A549 (cell line): ENCODE data around the gene AUTS2. TPM values are rescaled to one million over a fixed set of nuclear protein-coding genes. Genes with fewer than 3 reads are reported as not detected.

Source experiments
- ATAC-seq, 2 experiments: fragments of 200-7000 bp in 1 of 2; fragments of >200 bp in 1 of 2; cut with Nextera tagmentation in 1 of 2; cut with Tn5 transposase in 1 of 2; 3 replicates each; pipeline versions ENCODE4 v1.8.0 to v1.9.1; 2018 to 2020; ENCODE audit warnings: mild to moderate bottlenecking in 1 of 2, moderate library complexity in 1 of 2
- CTCF ChIA-PET: fragments of 300-600 bp; sonication (Branson Sonifier 250); formaldehyde crosslinking; extraction: SDS; loops from one replicate; lab custom pipeline; 2021; ENCODE audit warnings: antibody characterized with exemption, inconsistent platforms; lab: Yijun Ruan, JAX
- POLR2A ChIA-PET: fragments of 350-600 bp; formaldehyde crosslinking; extraction: SDS; loops from one replicate; lab custom pipeline; 2021; ENCODE audit warnings: antibody characterized with exemption, inconsistent platforms; lab: Yijun Ruan, JAX
- DNase-seq, 2 experiments: peaks; one replicate each; pipeline versions ENCODE4 v3.0.0 to v3.0.0-alpha.2; 2011 to 2016; ENCODE audit warnings: low read depth in 1 of 2, low spot score in 1 of 2
- FAIRE-seq: peaks from 2 replicates; lab custom pipeline; 2011; peaks lifted over from hg19 to GRCh38; lab: Jason Lieb, UNC
- H3K27ac ChIP-seq, 2 experiments: fragments of >200 bp; sonication (Bioruptor Twin); formaldehyde crosslinking; 3 replicates each; pipeline ENCODE4 v1.5.1; 2016 to 2017
- H3K4me1 ChIP-seq: fragments of >200 bp; sonication (Bioruptor Twin); formaldehyde crosslinking; 3 replicates; pipeline ENCODE4 v1.6.1; 2016
- H3K4me2 ChIP-seq: fragments of >200 bp; sonication (Bioruptor Twin); formaldehyde crosslinking; 3 replicates; pipeline ENCODE4 v1.6.1; 2016
- H3K4me3 ChIP-seq: fragments of >200 bp; sonication (Bioruptor Twin); formaldehyde crosslinking; 3 replicates; pipeline ENCODE4 v1.5.1; 2016
- H3K9me3 ChIP-seq: fragments of >200 bp; sonication (Bioruptor Twin); formaldehyde crosslinking; 3 replicates; pipeline ENCODE4 v1.6.1; 2016
- CEBPB ChIP-seq, 2 experiments: fragments of >200 bp in 1 of 2; sonication (Bioruptor Twin) in 1 of 2; formaldehyde crosslinking in 1 of 2; IDR thresholded peaks; 2 replicates each; pipeline ENCODE4 v1.6.1; 2012 to 2016
- EHMT2 ChIP-seq: fragments of 200-600 bp; sonication (generic); IDR thresholded peaks from 2 replicates; pipeline ENCODE4 v1.6.1; 2016; ENCODE audit warnings: antibody characterized with exemption, low read depth, mild to moderate bottlenecking, moderate library complexity
- EP300 ChIP-seq, 2 experiments: fragments of >200 bp; sonication (Bioruptor Twin); formaldehyde crosslinking; IDR thresholded peaks; 2 replicates in 1 of 2; 3 replicates in 1 of 2; pipeline ENCODE4 v1.6.1; 2016 to 2017
- FOSB ChIP-seq: fragments of 250-450 bp; sonication (Bioruptor Pico); IDR thresholded peaks from 2 replicates; pipeline ENCODE4 v1.5.0; 2020; ENCODE audit warnings: mild to moderate bottlenecking, moderate library complexity
- FOSL2 ChIP-seq, 2 experiments: fragments of 450-650 bp in 1 of 2; fragments of >200 bp in 1 of 2; sonication (Bioruptor Twin) in 1 of 2; formaldehyde crosslinking; IDR thresholded peaks; 2 replicates each; pipeline versions ENCODE4 v1.5.0 to v1.6.1; 2016 to 2020; ENCODE audit warnings: mild to moderate bottlenecking in 1 of 2, moderate library complexity in 1 of 2
- HOXA7 ChIP-seq: fragments of 250-450 bp; sonication (Bioruptor Pico); IDR thresholded peaks from 2 replicates; pipeline ENCODE4 v1.5.0; 2020; ENCODE audit warnings: mild to moderate bottlenecking, moderate library complexity
- KDM1A ChIP-seq: fragments of 200-600 bp; sonication (generic); IDR thresholded peaks from 2 replicates; pipeline ENCODE4 v1.6.1; 2016; ENCODE audit warnings: low read depth, mild to moderate bottlenecking
- MAZ ChIP-seq: fragments of 150-350 bp; IDR thresholded peaks from 2 replicates; pipeline ENCODE4 v1.6.1; 2014; ENCODE audit warnings: antibody characterized with exemption, low read depth, low read length, borderline replicate concordance
- MYC ChIP-seq: IDR thresholded peaks from 2 replicates; pipeline ENCODE4 v1.6.1; 2012; ENCODE audit warnings: mild to moderate bottlenecking, inconsistent platforms, low read length, improper control_type of control experiment, borderline replicate concordance
- POLR2AphosphoS2 ChIP-seq: conservative IDR thresholded peaks from 2 replicates; pipeline ENCODE4 v1.6.1; 2012; ENCODE audit warnings: low read length, improper control_type of control experiment, inconsistent platforms
- RARB ChIP-seq: fragments of 250-450 bp; sonication (Bioruptor Pico); IDR thresholded peaks from 2 replicates; pipeline ENCODE4 v1.8.0; 2021; ENCODE audit warnings: mild to moderate bottlenecking, moderate library complexity
- RNF2 ChIP-seq: fragments of 200-600 bp; sonication (generic); IDR thresholded peaks from 2 replicates; pipeline ENCODE4 v1.6.1; 2016; ENCODE audit warnings: low read depth, mild to moderate bottlenecking, antibody characterized with exemption, moderate library complexity, borderline replicate concordance
- SMC3 ChIP-seq: fragments of >200 bp; sonication (Bioruptor Twin); formaldehyde crosslinking; IDR thresholded peaks from 3 replicates; pipeline ENCODE4 v1.6.1; 2018; ENCODE audit warnings: inconsistent platforms
- SREBF2 ChIP-seq: fragments of 450-650 bp; IDR thresholded peaks from 2 replicates; pipeline ENCODE4 v1.6.1; 2014; ENCODE audit warnings: mild to moderate bottlenecking, moderate library complexity
- TP53 ChIP-seq: fragments of 250-450 bp; sonication (Bioruptor Pico); IDR thresholded peaks from 2 replicates; pipeline ENCODE4 v1.5.0; 2021; ENCODE audit warnings: mild to moderate bottlenecking, moderate library complexity
- WGBS: methylation state at CpG from one replicate; pipeline ENCODE4 v1.1.6; 2017; ENCODE audit errors: missing lambda C conversion rate; 5-methylcytosine and 5-hydroxymethylcytosine counted together
- polyA plus RNA-seq, 4 experiments: library from polyadenylated mRNA; depleted of rRNA in 3 of 4; stranded (reverse); fragments of >200 nt; fragmentation: RNase III in 1 of 4; extraction: RNeasy Plus Mini Kit Qiagen cat#74134 plus additional on column Dnase treatment in 1 of 4; gene quantifications; 2 replicates in 3 of 4; 3 replicates in 1 of 4; pipeline ENCODE4 v1.2.3, GENCODE V29; 2011 to 2017
- TF ChIP-seq, protein P1 (sequence below): fragments of >200 bp; sonication (Bioruptor Twin); formaldehyde crosslinking; IDR thresholded peaks from 2 replicates; pipeline ENCODE4 v1.6.1; 2016
- TF ChIP-seq, protein P2 (sequence below): fragments of 450-650 bp; IDR thresholded peaks from 2 replicates; pipeline ENCODE4 v1.6.1; 2014; ENCODE audit warnings: antibody characterized with exemption
- TF ChIP-seq, protein P3 (sequence below): fragments of 250-450 bp; sonication (Bioruptor Pico); IDR thresholded peaks from 2 replicates; pipeline ENCODE4 v1.5.0; 2021; ENCODE audit warnings: mild to moderate bottlenecking, moderate library complexity, borderline replicate concordance
- TF ChIP-seq, protein P4 (sequence below): IDR thresholded peaks from 2 replicates; pipeline ENCODE4 v1.6.1; 2012

The AUTS2 gene
- polyA plus RNA-seq, 2 of the 4 experiments (the other 2 are of a cell fraction), result 1.6 to 3.6 TPM

DNA sequence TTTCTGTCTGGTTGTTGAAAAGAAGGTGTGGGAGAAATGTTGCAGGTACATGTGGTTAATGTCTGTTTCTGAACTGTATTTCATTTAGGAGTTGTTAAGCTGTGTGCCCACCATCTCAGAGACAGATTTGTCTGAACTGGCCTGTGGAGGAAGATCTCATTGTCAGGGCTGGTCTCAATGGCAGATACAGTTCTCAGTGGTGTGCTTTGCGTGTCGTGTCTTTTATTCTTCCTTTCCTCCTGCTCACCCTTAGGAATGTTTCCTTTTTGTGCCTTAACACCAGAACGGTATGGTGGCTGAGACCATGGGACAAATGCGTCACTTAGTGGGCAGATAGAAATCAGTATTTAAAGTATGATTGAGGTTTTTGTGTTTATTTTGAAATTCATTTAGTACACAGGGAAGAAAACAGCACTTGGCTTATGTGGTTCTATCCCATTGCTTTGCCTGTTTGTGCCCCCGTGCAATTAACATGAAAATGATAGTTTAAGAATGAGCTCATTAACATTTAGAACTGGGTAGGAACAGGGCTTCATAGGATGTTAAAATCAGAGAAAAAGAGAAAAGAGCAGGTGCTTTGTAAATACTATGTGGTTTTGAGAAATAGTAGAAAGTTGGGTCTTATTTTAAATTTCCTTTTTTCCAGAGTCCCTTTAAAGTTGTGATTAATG, 112.6 kb downstream of the AUTS2 start (continued):
- TF ChIP-seq, protein P1, sequence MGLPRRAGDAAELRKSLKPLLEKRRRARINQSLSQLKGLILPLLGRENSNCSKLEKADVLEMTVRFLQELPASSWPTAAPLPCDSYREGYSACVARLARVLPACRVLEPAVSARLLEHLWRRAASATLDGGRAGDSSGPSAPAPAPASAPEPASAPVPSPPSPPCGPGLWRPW, result no peak
- TF ChIP-seq KDM1A, result no peak

DNA sequence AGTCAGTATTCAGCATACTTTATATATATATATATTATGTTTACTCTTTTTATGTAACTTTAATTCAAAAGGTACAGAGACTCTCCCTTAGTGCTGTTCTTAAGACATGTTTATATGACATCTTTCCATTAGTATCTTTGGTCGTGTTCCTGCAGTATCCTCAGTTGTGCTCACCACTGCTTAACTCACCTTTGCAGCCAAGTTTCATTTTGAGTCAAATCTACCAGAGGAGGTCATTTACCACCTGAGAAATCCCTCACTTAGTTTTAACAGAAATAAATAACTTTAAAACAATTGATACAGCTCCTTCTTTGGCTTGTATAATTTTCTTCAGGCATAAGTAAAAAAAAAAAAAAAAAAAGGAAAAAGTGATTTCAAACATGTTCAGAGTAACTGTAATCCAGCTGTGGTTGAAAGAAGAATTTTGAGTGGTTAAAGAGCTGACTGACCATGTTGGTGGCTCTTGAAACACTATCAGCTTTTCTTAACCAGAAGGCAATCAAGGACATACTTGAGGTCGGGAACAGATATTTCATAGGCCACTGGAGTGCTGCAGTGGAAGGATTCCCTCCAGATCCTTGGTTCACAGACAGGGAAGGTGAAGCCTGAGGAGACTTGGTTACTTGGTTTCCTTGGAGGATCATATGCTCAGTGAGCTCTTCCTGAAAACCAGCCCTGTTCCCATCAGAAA, 116.8 kb downstream of the AUTS2 start:
- no peak for FAIRE-seq
- POLR2A ChIA-PET, result no interaction called here

DNA sequence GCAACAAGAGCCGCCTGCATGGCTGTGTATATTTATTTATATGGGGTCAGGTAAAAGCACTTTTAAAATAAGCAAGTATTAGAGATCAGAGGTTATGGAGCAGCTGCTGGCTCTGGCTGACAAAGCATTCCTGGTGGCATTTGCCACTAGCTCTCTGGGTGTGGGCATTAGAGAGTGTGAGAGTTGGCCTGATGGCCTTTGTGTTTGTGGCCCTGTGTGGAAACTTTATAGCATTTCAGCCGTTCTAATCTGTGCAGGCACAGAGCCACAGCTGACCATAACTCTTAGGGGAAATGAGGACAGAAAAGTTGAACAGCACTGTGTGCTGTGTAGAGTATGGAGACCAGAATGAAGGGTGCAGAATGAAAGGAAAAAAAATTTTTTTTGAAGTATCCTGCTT, 118.9 kb downstream of the AUTS2 start:
- Histone ChIP-seq H3K9me3 (no peaks in the 10 kb centered on the region), H3K4me2 (no peak overlapping the region), H3K27ac (no peak overlapping the region), H3K4me1 (no peaks in the 10 kb centered on the region), H3K4me3 (no peak overlapping the region)
- CTCF ChIA-PET, result interaction anchor here (0.6 kb wide), 1 partner anchor 238 kb away, joined by 3 read pairs; no protein-coding TSS in a partner anchor
- POLR2A ChIA-PET, result no interaction called here
- WGBS, result 32% methylated on average over 2 of the region's 2 CpGs
- DNase-seq, result no peak
- TF ChIP-seq FOSL2 (IDR thresholded peaks at IDR 0.05) (no peak), FOSL2 (CRISPR knock-in tag; IDR thresholded peaks at IDR 0.05) (no peak), RNF2 (no peak), MAZ (no peak), RARB (CRISPR knock-in tag) (no peak), KDM1A (no peak), SREBF2 (no peak)
- TF ChIP-seq, protein P2, sequence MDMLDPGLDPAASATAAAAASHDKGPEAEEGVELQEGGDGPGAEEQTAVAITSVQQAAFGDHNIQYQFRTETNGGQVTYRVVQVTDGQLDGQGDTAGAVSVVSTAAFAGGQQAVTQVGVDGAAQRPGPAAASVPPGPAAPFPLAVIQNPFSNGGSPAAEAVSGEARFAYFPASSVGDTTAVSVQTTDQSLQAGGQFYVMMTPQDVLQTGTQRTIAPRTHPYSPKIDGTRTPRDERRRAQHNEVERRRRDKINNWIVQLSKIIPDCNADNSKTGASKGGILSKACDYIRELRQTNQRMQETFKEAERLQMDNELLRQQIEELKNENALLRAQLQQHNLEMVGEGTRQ, result no peak
- FAIRE-seq, result no peak
- no peak for ATAC-seq

More for the DNA sequence above, 116.8 kb downstream of the AUTS2 start:
- TF ChIP-seq, protein P3, sequence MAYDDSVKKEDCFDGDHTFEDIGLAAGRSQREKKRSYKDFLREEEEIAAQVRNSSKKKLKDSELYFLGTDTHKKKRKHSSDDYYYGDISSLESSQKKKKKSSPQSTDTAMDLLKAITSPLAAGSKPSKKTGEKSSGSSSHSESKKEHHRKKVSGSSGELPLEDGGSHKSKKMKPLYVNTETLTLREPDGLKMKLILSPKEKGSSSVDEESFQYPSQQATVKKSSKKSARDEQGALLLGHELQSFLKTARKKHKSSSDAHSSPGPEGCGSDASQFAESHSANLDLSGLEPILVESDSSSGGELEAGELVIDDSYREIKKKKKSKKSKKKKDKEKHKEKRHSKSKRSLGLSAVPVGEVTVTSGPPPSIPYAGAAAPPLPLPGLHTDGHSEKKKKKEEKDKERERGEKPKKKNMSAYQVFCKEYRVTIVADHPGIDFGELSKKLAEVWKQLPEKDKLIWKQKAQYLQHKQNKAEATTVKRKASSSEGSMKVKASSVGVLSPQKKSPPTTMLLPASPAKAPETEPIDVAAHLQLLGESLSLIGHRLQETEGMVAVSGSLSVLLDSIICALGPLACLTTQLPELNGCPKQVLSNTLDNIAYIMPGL (CRISPR knock-in tag), result no peak
- TF ChIP-seq EHMT2 (no peak), HOXA7 (CRISPR knock-in tag) (no peak), RARB (CRISPR knock-in tag) (no peak), CEBPB (IDR thresholded peaks at IDR 0.05) (no peak), MYC (no peak), SMC3 (no peak), FOSB (CRISPR knock-in tag) (no peak), POLR2AphosphoS2 (no peak), EP300 (IDR thresholded peaks at IDR 0.05) (no peak), TP53 (CRISPR knock-in tag) (no peak)
- TF ChIP-seq, protein P1, result no peak
- TF ChIP-seq, protein P4, sequence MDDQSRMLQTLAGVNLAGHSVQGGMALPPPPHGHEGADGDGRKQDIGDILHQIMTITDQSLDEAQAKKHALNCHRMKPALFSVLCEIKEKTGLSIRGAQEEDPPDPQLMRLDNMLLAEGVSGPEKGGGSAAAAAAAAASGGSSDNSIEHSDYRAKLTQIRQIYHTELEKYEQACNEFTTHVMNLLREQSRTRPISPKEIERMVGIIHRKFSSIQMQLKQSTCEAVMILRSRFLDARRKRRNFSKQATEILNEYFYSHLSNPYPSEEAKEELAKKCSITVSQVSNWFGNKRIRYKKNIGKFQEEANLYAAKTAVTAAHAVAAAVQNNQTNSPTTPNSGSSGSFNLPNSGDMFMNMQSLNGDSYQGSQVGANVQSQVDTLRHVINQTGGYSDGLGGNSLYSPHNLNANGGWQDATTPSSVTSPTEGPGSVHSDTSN, result no peak
- no peak overlapping the region for H3K27ac ChIP-seq
- WGBS, result 16% methylated on average over 2 of the region's 2 CpGs
- DNase-seq (no peak), ATAC-seq (no peak)
- H3K4me1 ChIP-seq, result no peaks in the 10 kb centered on the region
- no peak overlapping the region for H3K4me3 ChIP-seq
- H3K9me3 ChIP-seq, result no peaks in the 10 kb centered on the region
- CTCF ChIA-PET, result interaction anchor here (0.6 to 0.7 kb wide), 3 partner anchors 10 to 393 kb away, joined by 3 to 4 read pairs (median 3); no protein-coding TSS in a partner anchor
- H3K4me2 ChIP-seq, result no peak overlapping the region
